T1000 (cell line): ENCODE results near the gene RASA3.
A peak's percentile ranks its signal among the peaks of the same experiment; 100 is the strongest.

Experiments
- DNase-seq: peaks from one replicate; lab custom pipeline; 2025; ENCODE audit warnings: mixed read lengths; lab: John Stamatoyannopoulos, UW

The RASA3 gene

GRCh38 chr13:114054264-114054663, 78.2 kb downstream of the RASA3 start:
- no peak for DNase-seq

DNA sequence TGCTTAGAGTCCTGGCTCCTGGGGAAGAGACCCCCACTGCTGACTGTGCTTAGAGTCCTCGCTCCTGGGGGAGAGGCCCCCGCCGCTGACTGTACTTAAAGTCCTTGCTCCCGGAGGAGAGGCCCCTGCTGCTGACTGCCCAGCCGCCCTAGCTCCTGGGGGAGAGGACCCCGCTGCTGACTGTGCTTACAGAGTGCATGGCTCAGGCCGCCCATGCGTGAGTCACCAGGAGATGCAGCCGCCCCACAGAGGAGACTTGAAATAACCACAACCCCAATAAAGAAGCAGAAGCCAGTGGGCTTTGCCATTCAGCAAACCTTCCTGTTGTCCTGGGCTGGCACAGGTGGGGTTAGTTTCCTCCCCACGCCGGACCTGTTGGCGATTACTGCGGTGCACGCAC, 79.4 kb downstream of the RASA3 start:
- peak; percentile 57 for DNase-seq

DNA sequence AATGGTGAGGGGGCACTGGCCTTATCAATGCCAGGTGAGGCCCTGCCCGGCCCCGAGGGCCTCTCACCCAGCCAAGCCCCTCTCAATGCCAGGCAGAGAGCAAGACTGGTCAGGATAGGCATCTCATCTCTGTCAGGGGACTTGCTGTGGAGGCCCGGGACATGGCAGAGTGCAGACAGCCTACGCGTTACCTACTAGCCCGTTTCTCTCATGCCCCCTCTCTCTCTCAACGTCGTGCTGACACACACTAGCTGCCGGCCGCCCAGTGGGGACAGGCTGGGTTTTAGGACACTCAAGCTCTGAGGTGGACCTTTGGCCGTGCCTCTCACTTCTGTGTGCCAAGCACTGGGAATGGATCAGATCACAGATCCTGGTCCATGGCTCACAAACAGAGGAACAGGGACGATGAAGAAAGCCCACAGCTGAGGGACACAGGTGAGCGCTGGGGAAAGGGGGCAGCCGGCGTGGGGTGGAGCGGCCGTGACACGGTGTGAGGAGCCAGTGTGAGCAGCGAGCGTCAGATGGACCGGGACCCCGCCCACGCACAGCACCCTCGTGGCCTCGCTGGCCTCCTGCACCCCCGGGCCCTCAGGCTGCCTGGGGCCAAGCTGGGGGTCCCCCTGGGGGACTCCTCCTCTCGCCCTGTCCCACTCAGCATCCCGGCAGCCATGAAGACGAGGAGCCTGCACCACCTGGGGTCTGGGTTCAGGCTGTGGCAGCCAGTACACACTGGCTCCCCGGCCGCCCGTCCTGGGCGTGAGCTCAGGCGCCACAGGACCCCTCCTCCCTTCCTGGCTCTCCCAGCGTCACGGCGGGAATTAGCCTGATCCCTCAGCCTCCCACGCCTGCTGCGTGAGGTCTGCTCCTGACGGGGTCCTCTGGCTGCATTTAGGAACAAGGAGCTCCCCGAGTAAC, 81.6 kb downstream of the RASA3 start:
- DNase-seq: no peak

GRCh38 chr13:114049626-114050101, 82.8 kb downstream of the RASA3 start:
- no peak for DNase-seq

- DNase-seq: no peak
These were observed 83.4 kb downstream of the RASA3 start for GRCh38 chr13:114049026-114049425.

- DNase-seq: no peak
These were observed 84.0 kb downstream of the RASA3 start for GRCh38 chr13:114048443-114048842.

- DNase-seq: no peak
These were observed 85.0 kb downstream of the RASA3 start for GRCh38 chr13:114047358-114047881.

DNA sequence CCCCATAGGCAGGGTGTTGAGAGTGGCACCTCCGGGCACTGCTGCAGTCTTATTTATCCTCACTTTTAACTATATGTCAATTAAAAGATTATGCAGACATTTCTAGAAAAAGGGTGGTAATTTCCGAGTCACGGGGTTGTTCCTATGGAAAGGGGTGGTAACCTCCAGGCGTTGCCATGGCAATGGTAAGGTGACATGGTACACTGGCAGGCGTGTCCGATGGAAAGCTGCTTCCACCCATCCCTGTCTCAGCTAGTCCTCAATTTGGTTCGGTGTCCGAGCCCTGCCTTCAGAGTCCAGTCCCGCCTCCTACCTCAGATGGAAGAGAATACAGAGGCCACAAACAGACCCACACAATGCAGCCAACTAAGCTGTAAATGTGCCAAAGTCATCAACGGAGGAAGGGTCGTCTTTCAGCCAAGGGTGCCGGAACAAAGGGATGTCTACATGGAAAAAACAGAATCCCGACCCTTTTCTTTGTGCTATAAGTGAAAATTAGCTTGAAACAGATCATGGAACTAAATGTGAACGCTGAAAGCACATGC, 85.9 kb downstream of the RASA3 start:
- DNase-seq: no peak

- DNase-seq: no peak
These were observed 87.2 kb downstream of the RASA3 start for GRCh38 chr13:114045113-114045735.

DNA sequence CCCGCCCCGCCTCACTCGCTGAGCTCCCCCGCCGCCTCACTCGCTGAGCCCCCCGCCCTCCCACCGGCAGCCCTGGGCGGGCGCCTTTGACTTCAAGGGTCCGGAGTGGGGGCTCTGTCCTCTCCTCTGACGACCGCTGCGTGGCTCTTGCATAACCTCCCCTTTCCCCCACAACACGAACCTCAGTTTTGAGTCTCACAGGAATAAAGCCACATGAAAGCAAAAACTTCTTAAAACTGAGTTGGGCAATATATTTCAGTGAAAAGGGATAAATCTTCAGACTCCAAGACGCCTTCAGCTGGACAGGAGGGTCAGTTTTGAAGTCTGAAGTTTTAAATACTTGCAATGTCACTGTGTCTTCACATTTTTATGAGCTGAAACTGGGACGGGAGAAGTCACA, 87.9 kb downstream of the RASA3 start:
- DNase-seq: peak; percentile 40

DNA sequence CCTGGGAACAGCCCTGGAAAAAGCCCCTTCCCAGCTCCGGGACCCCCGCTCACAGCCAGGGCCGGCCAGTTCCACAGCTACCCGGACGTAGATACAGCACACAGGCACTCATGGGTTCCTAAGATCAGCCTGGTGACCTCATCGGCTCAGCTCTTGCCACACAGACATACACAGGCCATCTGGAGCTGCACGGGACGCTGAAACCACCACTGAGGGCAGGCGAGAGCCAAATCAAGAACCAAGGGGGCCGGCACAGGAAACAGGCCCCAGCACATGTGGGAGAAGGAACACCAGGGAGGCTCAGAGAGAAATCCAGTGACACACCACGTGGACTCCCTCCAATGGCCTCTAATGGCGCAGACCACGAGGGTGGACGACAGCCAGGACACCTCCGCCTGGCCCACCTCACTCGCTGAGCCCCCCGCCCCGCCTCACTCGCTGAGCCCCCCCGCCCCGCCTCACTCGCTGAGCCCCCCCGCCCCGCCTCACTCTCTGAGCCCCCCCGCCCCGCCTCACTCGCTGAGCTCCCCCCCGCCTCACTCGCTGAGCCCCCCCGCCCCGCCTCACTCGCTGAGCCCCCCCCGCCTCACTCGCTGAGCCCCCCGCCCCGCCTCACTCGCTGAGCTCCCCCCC, 88.9 kb downstream of the RASA3 start:
- DNase-seq: peak; percentile 93

DNA sequence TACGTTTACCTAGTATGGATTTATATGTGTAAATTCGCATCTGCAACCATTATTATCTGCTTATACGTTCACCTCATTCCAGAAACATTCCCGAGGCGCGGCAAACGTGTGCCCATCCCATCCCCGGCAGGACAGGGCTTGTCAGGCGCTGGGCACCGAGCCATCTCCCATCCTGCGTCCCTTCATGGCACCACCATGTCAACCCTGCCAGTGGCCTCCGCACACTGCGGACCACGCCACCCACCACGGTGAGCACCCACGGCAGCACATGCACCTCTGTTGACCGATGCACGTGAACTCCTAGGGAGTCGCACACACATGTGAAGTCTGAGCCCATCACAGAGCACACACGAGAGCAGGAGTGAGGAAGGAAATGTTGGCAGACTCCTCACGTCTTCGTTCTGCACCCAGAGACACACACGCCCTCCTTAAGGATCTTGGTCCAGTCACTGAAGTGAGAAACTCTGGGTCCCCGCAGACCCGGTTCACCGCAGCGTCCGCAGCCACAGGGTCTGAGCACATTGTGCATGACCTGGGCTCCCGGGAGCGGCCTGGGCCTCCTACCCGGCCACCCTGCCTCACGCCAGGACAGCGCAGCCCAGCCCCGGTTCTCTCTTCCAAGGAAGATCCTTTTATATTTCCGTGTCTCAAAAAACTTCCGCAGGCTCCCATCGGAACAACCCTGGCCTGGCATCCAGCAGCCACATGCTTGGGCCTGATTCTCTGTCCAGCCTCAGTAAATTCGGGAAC, 90.2 kb downstream of the RASA3 start:
- no peak for DNase-seq

DNA sequence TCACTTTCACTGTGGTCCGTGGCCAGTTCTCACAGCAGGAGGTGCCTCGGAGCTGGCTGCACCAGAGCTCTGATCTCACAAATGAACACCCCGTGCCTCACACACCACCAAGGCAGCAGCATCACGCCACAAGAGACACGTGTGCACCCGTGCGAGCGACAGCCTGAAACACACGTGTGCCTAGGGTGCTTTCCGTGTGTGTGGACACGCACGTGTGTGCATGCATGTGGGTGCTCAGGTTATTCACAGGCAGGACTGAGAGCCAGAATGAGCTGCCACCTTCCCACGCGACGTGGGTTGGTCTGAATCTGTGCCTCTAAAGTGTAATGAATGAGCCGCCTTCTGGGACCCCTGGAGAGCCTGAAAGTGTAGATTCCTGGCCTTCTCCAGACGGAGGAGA, 90.9 kb downstream of the RASA3 start:
- no peak for DNase-seq

DNA sequence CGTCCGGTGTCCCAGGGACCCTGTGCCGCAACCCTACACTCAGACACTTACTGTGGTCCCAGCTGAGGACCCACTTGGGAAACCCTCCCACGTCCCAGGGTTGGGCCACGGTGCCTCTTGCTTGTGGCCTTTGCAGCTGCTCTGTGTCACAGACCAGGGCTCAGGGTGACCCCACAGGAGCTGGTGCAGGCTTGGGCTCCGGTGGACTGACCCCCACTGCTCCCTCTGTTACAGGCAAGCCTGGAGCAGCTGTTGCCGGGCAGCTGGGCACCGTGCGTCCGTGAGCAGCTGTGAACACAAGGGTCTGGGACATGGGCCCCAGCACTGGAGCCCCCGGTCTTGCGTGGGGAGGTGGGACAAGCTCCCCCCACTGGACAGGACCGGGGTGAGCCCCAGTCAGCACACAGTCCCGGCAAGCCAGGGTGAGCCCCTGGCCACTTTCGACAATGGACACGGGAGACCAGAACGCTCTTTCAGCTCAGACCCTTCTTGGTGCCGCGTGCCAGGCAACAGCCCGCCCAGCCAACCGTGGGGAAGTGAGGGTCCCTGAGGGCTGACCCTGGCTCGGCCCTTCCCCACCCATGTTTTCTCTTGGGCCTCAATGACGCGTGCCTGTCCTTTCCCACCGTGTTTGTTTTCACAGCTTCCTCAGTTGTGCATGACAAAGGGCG, 92.8 kb downstream of the RASA3 start:
- no peak for DNase-seq

- DNase-seq: no peak
These were observed 93.5 kb downstream of the RASA3 start for GRCh38 chr13:114038900-114039299.

- DNase-seq: no peak
These were observed 94.2 kb downstream of the RASA3 start for GRCh38 chr13:114038211-114038613.

GRCh38 chr13:114037674-114038073, 94.7 kb downstream of the RASA3 start:
- no peak for DNase-seq

- DNase-seq: no peak
These were observed 96.6 kb downstream of the RASA3 start for GRCh38 chr13:114035583-114036531.

- DNase-seq: no peak
These were observed 97.2 kb downstream of the RASA3 start for GRCh38 chr13:114035186-114035582.

DNA sequence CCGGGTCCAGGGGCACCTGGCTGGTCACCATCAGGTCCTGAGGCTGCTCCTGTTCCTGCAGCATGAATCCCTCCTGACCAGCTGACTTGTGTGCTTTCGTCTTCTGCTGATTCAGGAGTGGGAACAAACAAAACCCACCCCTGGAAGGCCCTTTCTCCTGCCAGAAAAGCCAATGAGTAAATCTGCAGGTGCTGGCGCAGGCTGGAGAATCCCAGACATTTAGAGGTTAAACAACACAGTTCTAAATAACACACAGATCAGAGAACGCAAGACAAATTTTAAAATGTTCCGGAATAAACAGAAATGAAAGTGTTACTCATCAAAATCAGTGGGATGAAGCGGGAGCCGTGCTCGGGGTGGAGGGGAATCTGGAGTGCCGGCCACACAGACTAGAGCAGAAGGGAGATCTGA, 97.9 kb downstream of the RASA3 start:
- DNase-seq: no peak
